HCT116 (cell line): ENCODE results near the gene ESPL1. TPM values are rescaled to one million over a fixed set of nuclear protein-coding genes. Genes with fewer than 3 reads are reported as not detected.

ENCODE experiments used
- ATAC-seq: fragments of 200-7000 bp; cut with Tn5 transposase; 2 replicates; pipeline ENCODE4 v1.9.1; 2020; ENCODE audit warnings: mild to moderate bottlenecking, moderate library complexity
- BruUV-seq: library from RNA; stranded (reverse); fragments of 400-500 nt; replicated peaks from 2 replicates; lab custom pipeline; 2021; lab: Mats Ljungman, UMichigan
- CTCF ChIA-PET: fragments of 300-600 bp; sonication (Branson Sonifier 250); formaldehyde crosslinking; loops from one replicate; lab custom pipeline; 2021; ENCODE audit warnings: antibody characterized with exemption; lab: Charles Lee
- POLR2A ChIA-PET: fragments of 300-600, 350-600 bp; sonication (Branson Sonifier 250); formaldehyde crosslinking; loops from one replicate; lab custom pipeline; 2021; ENCODE audit warnings: antibody characterized with exemption; lab: Charles Lee
- RAD21 ChIA-PET, 2 experiments: fragments of 300-600 bp; sonication (Branson Sonifier 250); formaldehyde crosslinking; loops; one replicate each; lab custom pipeline; 2023; ENCODE audit warnings: low total read pairs in 2 of 2; ENCODE audit not compliant: uncharacterized antibody in 2 of 2, unreplicated experiment in 2 of 2, low non-redundant PET in 1 of 2; lab: Charles Lee
- DNase-seq: peaks from one replicate; pipeline ENCODE4 v3.0.0-alpha.2; 2010; ENCODE audit warnings: low read depth, low spot score
- H2AFZ ChIP-seq: fragments of 200-600 bp; shearing (Covaris generic), sonication (generic); 2 replicates; pipeline ENCODE4 v1.6.1; 2017; ENCODE audit warnings: low read depth, mixed run types, mixed read lengths, antibody characterized with exemption, low read length; ENCODE audit not compliant: poor library complexity, severe bottlenecking
- H3K27ac ChIP-seq: 2 replicates; pipeline ENCODE4 v1.5.1; 2012; ENCODE audit warnings: low read depth, low read length
- H3K27me3 ChIP-seq: fragments of 200-600 bp; sonication (generic); 2 replicates; pipeline ENCODE4 v1.6.1; 2016; ENCODE audit warnings: mixed run types, low read length, mixed read lengths; ENCODE audit not compliant: insufficient read depth
- H3K36me3 ChIP-seq, 2 experiments: fragments of 200-500 bp in 1 of 2; fragments of 200-600 bp in 1 of 2; sonication (Bioruptor generic) in 1 of 2; sonication (generic) in 1 of 2; 2 replicates each; pipeline versions ENCODE4 v1.5.1 to v1.6.1; 2014 to 2016; ENCODE audit warnings: low read length in 2 of 2, inconsistent platforms in 1 of 2, mixed read lengths in 1 of 2, mixed run types in 1 of 2; ENCODE audit not compliant: insufficient read depth in 2 of 2, control insufficient read depth in 1 of 2
- H3K4me1 ChIP-seq, 2 experiments: fragments of 200-600 bp in 1 of 2; sonication (generic) in 1 of 2; 2 replicates each; pipeline versions ENCODE4 v1.5.1 to v1.6.1; 2012 to 2017; ENCODE audit warnings: low read length in 2 of 2, inconsistent platforms in 1 of 2, mild to moderate bottlenecking in 1 of 2, mixed read lengths in 1 of 2, mixed run types in 1 of 2, moderate library complexity in 1 of 2; ENCODE audit not compliant: insufficient read depth in 2 of 2, control insufficient read depth in 1 of 2
- H3K4me2 ChIP-seq: fragments of 200-600 bp; sonication (generic); 2 replicates; pipeline ENCODE4 v1.6.1; 2017; ENCODE audit warnings: mixed run types, low read length, mixed read lengths
- H3K4me3 ChIP-seq, 2 experiments: fragments of 200-600 bp in 1 of 2; sonication (generic) in 1 of 2; replicated peaks in 1 of 2; 2 replicates each; pipeline ENCODE4 v1.5.1; 2011 to 2016; ENCODE audit warnings: low read length in 2 of 2, control low read depth in 1 of 2, low read depth in 1 of 2, mild to moderate bottlenecking in 1 of 2, mixed read lengths in 1 of 2, mixed run types in 1 of 2
- H3K79me2 ChIP-seq: fragments of 200-600 bp; sonication (generic); 2 replicates; pipeline ENCODE4 v1.6.1; 2017; ENCODE audit warnings: mild to moderate bottlenecking, mixed run types, low read length, moderate library complexity, mixed read lengths; ENCODE audit not compliant: insufficient read depth
- H3K9ac ChIP-seq: fragments of 200-600 bp; sonication (generic); 2 replicates; pipeline ENCODE4 v1.6.1; 2016; ENCODE audit warnings: low read length, mixed read lengths
- H3K9me2 ChIP-seq: fragments of 200-600 bp; sonication (generic), shearing (Covaris generic); 2 replicates; pipeline ENCODE4 v1.6.1; 2017; ENCODE audit warnings: mixed run types, mild to moderate bottlenecking, moderate library complexity; ENCODE audit not compliant: insufficient read depth
- H3K9me3 ChIP-seq, 2 experiments: fragments of 200-500 bp in 1 of 2; fragments of 200-600 bp in 1 of 2; sonication (Bioruptor generic) in 1 of 2; sonication (generic) in 1 of 2; 2 replicates each; pipeline ENCODE4 v1.6.1; 2014 to 2017; ENCODE audit warnings: low read length in 2 of 2, mixed read lengths in 2 of 2, inconsistent platforms in 1 of 2, low read depth in 1 of 2, mild to moderate bottlenecking in 1 of 2, mixed run types in 1 of 2, moderate library complexity in 1 of 2; ENCODE audit not compliant: control insufficient read depth in 1 of 2, insufficient read depth in 1 of 2
- H4K20me1 ChIP-seq: fragments of 200-600 bp; sonication (generic), shearing (Covaris generic); 2 replicates; pipeline ENCODE4 v1.6.1; 2017; ENCODE audit warnings: mixed run types, mild to moderate bottlenecking, moderate library complexity; ENCODE audit not compliant: insufficient read depth
- CBX3 ChIP-seq: IDR thresholded peaks from 2 replicates; pipeline ENCODE4 v1.6.1; 2012; ENCODE audit warnings: low read depth
- CEBPB ChIP-seq: IDR thresholded peaks from 2 replicates; pipeline ENCODE4 v1.6.1; 2012; ENCODE audit warnings: low read depth
- CTCF ChIP-seq, 3 experiments: fragments of 200-600 bp in 1 of 3; sonication (generic) in 1 of 3; IDR thresholded peaks in 2 of 3; conservative IDR thresholded peaks in 1 of 3; 2 replicates each; pipeline ENCODE4 v1.5.1; 2012 to 2017; ENCODE audit warnings: low read depth in 2 of 3, low read length in 2 of 3, antibody characterized with exemption in 1 of 3, borderline replicate concordance in 1 of 3, control low read depth in 1 of 3, mild to moderate bottlenecking in 1 of 3, mixed read lengths in 1 of 3, mixed run types in 1 of 3, moderate library complexity in 1 of 3; ENCODE audit not compliant: insufficient read depth in 1 of 3
- POLR2A ChIP-seq: IDR thresholded peaks from 2 replicates; pipeline ENCODE4 v1.7.0; 2011; ENCODE audit warnings: borderline replicate concordance; ENCODE audit not compliant: insufficient read depth, insufficient read length; ENCODE audit errors: extremely low read depth
- POLR2AphosphoS5 ChIP-seq: IDR thresholded peaks from 2 replicates; pipeline ENCODE4 v1.6.1; 2011; ENCODE audit warnings: mild to moderate bottlenecking, low read depth, low read length, moderate library complexity
- RAD21 ChIP-seq: IDR thresholded peaks from 2 replicates; pipeline ENCODE4 v1.6.1; 2012; ENCODE audit warnings: low read depth, mild to moderate bottlenecking
- SIN3A ChIP-seq: IDR thresholded peaks from 2 replicates; pipeline ENCODE4 v1.6.1; 2012; ENCODE audit warnings: low read depth
- SP1 ChIP-seq: IDR thresholded peaks from 2 replicates; pipeline ENCODE4 v1.6.1; 2012; ENCODE audit warnings: low read depth
- SRF ChIP-seq: IDR thresholded peaks from 2 replicates; pipeline ENCODE4 v1.6.1; 2012; ENCODE audit warnings: low read depth
- TCF7L2 ChIP-seq: IDR thresholded peaks from 2 replicates; pipeline ENCODE4 v1.7.0; 2011; ENCODE audit warnings: borderline replicate concordance, inconsistent platforms; ENCODE audit not compliant: insufficient read depth, insufficient read length; ENCODE audit errors: extremely low read depth
- intact Hi-C: fragments of 100-400 bp; cut with micrococcal nuclease; formaldehyde crosslinking; loops from 2 replicates; pipeline ENCODE4 v1.10.0; 2022
- total RNA-seq: library from RNA; stranded (reverse); gene quantifications from one replicate; pipeline ENCODE4 v1.2.1, GENCODE V29; 2021; ENCODE audit not compliant: unreplicated experiment
- TF ChIP-seq, protein P1 (sequence below): IDR thresholded peaks from 2 replicates; pipeline ENCODE4 v1.6.1; 2012

Gene ESPL1
- total RNA-seq, 1 experiment from 2014 or later = 50.3 TPM

- Histone ChIP-seq H3K27me3 (no peaks in the 10 kb centered on the region), H4K20me1 (no peaks in the 10 kb centered on the region), H3K4me2 (peak overlapping the region; percentile 100), H3K79me2 (peaks cover 27% of the 10 kb centered on the region), H3K9me3 (no peaks in the 10 kb centered on the region), H3K27ac (peak overlapping the region; percentile 99), H3K9ac (peak overlapping the region; percentile 93), H2AFZ (no peak overlapping the region), H3K4me1 (peaks cover 51 to 76% of the 10 kb centered on the region in 2 experiments), H3K36me3 (no peaks in the 10 kb centered on the region), H3K4me3 (peak overlapping the region; percentile 33 to 88), H3K9me2 (no peaks in the 10 kb centered on the region)
- DNase-seq (no peak), ATAC-seq (no peak)
- ChIA-PET CTCF (interaction anchor here (0.9 kb wide), 1 partner anchor 8 kb away, joined by 3 read pairs; no protein-coding TSS in a partner anchor), POLR2A (no interaction called here), RAD21 (interaction anchor here in 1 of 2 experiments (0.7 kb wide), 1 partner anchor 19 kb away, joined by 3 read pairs; a partner anchor contains a TSS)
- BruUV-seq = no TSS peak
- no peak for TF ChIP-seq RAD21
- TF ChIP-seq, protein P1, sequence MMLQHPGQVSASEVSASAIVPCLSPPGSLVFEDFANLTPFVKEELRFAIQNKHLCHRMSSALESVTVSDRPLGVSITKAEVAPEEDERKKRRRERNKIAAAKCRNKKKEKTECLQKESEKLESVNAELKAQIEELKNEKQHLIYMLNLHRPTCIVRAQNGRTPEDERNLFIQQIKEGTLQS = no peak
- TF ChIP-seq SIN3A = no peak
- TF ChIP-seq POLR2AphosphoS5 = no peak
- TF ChIP-seq SP1 = no peak
- TF ChIP-seq POLR2A = no peak
- TF ChIP-seq SRF = no peak
- no peak for TF ChIP-seq CBX3
- no peak for TF ChIP-seq TCF7L2
- no peak for TF ChIP-seq CEBPB
- no peak for TF ChIP-seq CTCF (IDR thresholded peaks at IDR 0.05 in 2 of 3, conservative IDR thresholded peaks at IDR 0.05 in 1 of 3; ENCODE audit: borderline replicate concordance in 1 of 3, insufficient read depth in 1 of 3, low read depth in 2 of 3, low read length in 2 of 3)
- intact Hi-C loops = no loop called here
Observed at GRCh38 chr12:53222170-53222721, 45.9 kb upstream of the ESPL1 start.
